Astrocyte (in vitro differentiated cells and primary cell): Measurements from ENCODE around the gene RPS25. TPM values are rescaled to one million over a fixed set of nuclear protein-coding genes. Genes with fewer than 3 reads are reported as not detected.
"Not testable (repeated sequence)": the region's sequence is repeated elsewhere in the genome, so short reads cannot be mapped to it uniquely, and the experiment has no call there.

ENCODE experiments used
- DNase-seq: peaks from one replicate; pipeline ENCODE4 v3.0.0-alpha.2; 2010; ENCODE audit warnings: low read depth
- FAIRE-seq: peaks from 2 replicates; lab custom pipeline; 2011; peaks lifted over from hg19 to GRCh38; lab: Jason Lieb, UNC
- H2AFZ ChIP-seq: 2 replicates; pipeline ENCODE4 v1.6.0; 2012; ENCODE audit warnings: low read depth, low read length, inconsistent platforms
- H3K27ac ChIP-seq: 2 replicates; pipeline ENCODE4 v1.5.1; 2011; ENCODE audit warnings: low read depth, low read length, inconsistent platforms
- H3K27me3 ChIP-seq: 2 replicates; pipeline ENCODE4 v1.6.0; 2011; ENCODE audit warnings: low read length, inconsistent platforms; ENCODE audit not compliant: insufficient read depth
- H3K36me3 ChIP-seq: 2 replicates; pipeline ENCODE4 v1.5.1; 2011; ENCODE audit warnings: low read length, inconsistent platforms; ENCODE audit not compliant: insufficient read depth
- H3K4me1 ChIP-seq: 2 replicates; pipeline ENCODE4 v1.5.1; 2011; ENCODE audit warnings: low read length, inconsistent platforms; ENCODE audit not compliant: insufficient read depth
- H3K4me2 ChIP-seq: 2 replicates; pipeline ENCODE4 v1.6.0; 2012; ENCODE audit warnings: low read length, inconsistent platforms
- H3K4me3 ChIP-seq: 2 replicates; pipeline ENCODE4 v1.5.1; 2011; ENCODE audit warnings: low read depth, mild to moderate bottlenecking, low read length, inconsistent platforms; ENCODE audit not compliant: insufficient read depth
- H3K79me2 ChIP-seq: 2 replicates; pipeline ENCODE4 v1.6.0; 2012; ENCODE audit warnings: mild to moderate bottlenecking, low read length, inconsistent platforms; ENCODE audit not compliant: insufficient read depth
- H3K9ac ChIP-seq: 2 replicates; pipeline ENCODE4 v1.6.0; 2012; ENCODE audit warnings: mild to moderate bottlenecking, low read length, inconsistent platforms
- H3K9me3 ChIP-seq: 2 replicates; pipeline ENCODE4 v1.5.1; 2012; ENCODE audit warnings: low read depth, mild to moderate bottlenecking, low read length, inconsistent platforms; ENCODE audit not compliant: insufficient read depth
- H4K20me1 ChIP-seq: 2 replicates; pipeline ENCODE4 v1.6.0; 2012; ENCODE audit warnings: low read length, inconsistent platforms; ENCODE audit not compliant: insufficient read depth
- H3K27ac Mint-ChIP-seq: one replicate; pipeline ENCODE4 v1.8.0; 2021; ENCODE audit warnings: mild to moderate bottlenecking, mixed read lengths; ENCODE audit not compliant: unreplicated experiment
- H3K27me3 Mint-ChIP-seq: one replicate; pipeline ENCODE4 v1.8.0; 2021; ENCODE audit warnings: low read depth, mixed read lengths; ENCODE audit not compliant: unreplicated experiment
- H3K36me3 Mint-ChIP-seq: one replicate; pipeline ENCODE4 v1.8.0; 2021; ENCODE audit warnings: low read depth, mixed read lengths; ENCODE audit not compliant: unreplicated experiment
- H3K4me1 Mint-ChIP-seq: one replicate; pipeline ENCODE4 v1.8.0; 2021; ENCODE audit warnings: low read depth, mixed read lengths; ENCODE audit not compliant: unreplicated experiment
- H3K4me3 Mint-ChIP-seq: one replicate; pipeline ENCODE4 v1.8.0; 2021; ENCODE audit warnings: mild to moderate bottlenecking, moderate library complexity, mixed read lengths; ENCODE audit not compliant: unreplicated experiment
- H3K9me3 Mint-ChIP-seq: one replicate; pipeline ENCODE4 v1.8.0; 2021; ENCODE audit warnings: mild to moderate bottlenecking, mixed read lengths; ENCODE audit not compliant: unreplicated experiment
- EZH2 ChIP-seq: IDR thresholded peaks from 2 replicates; pipeline ENCODE4 v1.6.1; 2012; ENCODE audit warnings: mild to moderate bottlenecking, low read length, inconsistent platforms; ENCODE audit not compliant: insufficient read depth
- microRNA-seq: library from miRNA; unstranded; fragments of <30 nt; microRNA quantifications from one replicate; pipeline ENCODE4 v1.2.0, GENCODE V29; 2020
- total RNA-seq: library from RNA; stranded (reverse); gene quantifications from 2 replicates; pipeline ENCODE4 v1.2.1, GENCODE V29; 2021
- TF ChIP-seq, protein P1 (sequence below): IDR thresholded peaks from 2 replicates; pipeline ENCODE4 v1.5.1; 2011; ENCODE audit warnings: low read depth, mild to moderate bottlenecking, inconsistent platforms, low read length, moderate library complexity; ENCODE audit not compliant: insufficient read depth

RPS25 gene
- total RNA-seq, 1 donor from 2014 or later, result 750 TPM

DNA sequence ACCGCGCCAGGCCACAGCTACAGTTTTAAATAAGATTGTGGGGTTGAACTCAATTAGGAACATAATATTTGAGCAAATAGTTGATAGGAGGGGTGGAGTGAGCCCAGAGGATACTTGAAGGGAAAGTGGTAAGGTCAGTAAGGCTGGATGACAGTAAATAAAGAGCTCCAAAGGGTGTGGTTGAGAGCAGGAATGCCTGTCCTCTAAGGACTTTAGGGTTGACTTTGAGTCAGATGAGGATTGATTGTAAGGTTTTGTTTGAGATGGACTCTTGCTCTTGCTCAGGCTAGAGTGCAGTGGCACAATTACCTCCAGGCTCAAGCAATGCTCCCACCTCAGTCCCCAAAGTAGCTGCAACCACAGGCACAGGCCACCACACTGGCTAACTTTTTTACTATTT lies 44.2 kb downstream of the RPS25 start:
- H3K4me3 ChIP-seq, result no peak overlapping the region
- no peak overlapping the region for H3K9ac ChIP-seq
- H3K36me3 ChIP-seq, result no peaks in the 10 kb centered on the region
- H3K4me1 Mint-ChIP-seq, result peaks cover 6% of the 10 kb centered on the region
- TF ChIP-seq EZH2, result no peak
- TF ChIP-seq, protein P1, sequence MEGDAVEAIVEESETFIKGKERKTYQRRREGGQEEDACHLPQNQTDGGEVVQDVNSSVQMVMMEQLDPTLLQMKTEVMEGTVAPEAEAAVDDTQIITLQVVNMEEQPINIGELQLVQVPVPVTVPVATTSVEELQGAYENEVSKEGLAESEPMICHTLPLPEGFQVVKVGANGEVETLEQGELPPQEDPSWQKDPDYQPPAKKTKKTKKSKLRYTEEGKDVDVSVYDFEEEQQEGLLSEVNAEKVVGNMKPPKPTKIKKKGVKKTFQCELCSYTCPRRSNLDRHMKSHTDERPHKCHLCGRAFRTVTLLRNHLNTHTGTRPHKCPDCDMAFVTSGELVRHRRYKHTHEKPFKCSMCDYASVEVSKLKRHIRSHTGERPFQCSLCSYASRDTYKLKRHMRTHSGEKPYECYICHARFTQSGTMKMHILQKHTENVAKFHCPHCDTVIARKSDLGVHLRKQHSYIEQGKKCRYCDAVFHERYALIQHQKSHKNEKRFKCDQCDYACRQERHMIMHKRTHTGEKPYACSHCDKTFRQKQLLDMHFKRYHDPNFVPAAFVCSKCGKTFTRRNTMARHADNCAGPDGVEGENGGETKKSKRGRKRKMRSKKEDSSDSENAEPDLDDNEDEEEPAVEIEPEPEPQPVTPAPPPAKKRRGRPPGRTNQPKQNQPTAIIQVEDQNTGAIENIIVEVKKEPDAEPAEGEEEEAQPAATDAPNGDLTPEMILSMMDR, result no peak
- H3K27ac Mint-ChIP-seq, result no peak overlapping the region
- DNase-seq (no peak), FAIRE-seq (no peak)
- H3K27me3 Mint-ChIP-seq, result peaks cover 17% of the 10 kb centered on the region
- no peaks in the 10 kb centered on the region for H4K20me1 ChIP-seq
- H3K36me3 Mint-ChIP-seq, result no peaks in the 10 kb centered on the region
- H3K4me3 Mint-ChIP-seq, result no peak overlapping the region
- no peak overlapping the region for H3K27ac ChIP-seq
- peaks cover 4% of the 10 kb centered on the region for H3K9me3 Mint-ChIP-seq
- H3K27me3 ChIP-seq, result peaks cover 7% of the 10 kb centered on the region
- no peak overlapping the region for H3K4me2 ChIP-seq
- H3K4me1 ChIP-seq, result no peaks in the 10 kb centered on the region
- H3K79me2 ChIP-seq, result no peaks in the 10 kb centered on the region
- H2AFZ ChIP-seq, result no peak overlapping the region
- no peaks in the 10 kb centered on the region for H3K9me3 ChIP-seq

DNA sequence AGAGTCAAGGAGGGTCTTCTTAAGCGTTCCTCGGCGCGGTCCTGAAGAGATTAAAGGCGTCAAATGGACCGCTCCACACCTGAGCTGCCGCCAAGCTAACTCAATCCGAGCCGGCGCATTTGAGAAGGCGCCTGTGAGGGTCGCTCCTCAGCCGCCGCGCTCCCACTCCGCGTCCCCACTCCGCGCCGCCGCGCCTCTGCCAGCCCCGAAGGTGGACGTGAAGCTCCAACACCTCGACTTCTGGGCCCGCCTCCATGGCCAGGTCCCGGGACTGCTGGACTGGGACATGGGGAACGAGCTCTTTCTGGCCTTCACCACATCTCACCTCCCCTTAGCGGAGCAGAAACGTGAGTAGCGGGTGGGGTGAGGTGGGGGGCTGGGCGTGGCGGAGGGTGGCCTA lies 46.5 kb downstream of the RPS25 start, which contains the start of gene FOXR1:
Gene FOXR1 (plus strand): TSS at position 116 of the 400 bp plus-strand sequence. CDS start 171 bp downstream, at position 287.
- Histone ChIP-seq H3K4me3 (no peak within 1 kb of the TSS), H3K27me3 (peaks cover 7% of the 10 kb centered on the region), H3K4me1 (no peaks in the 10 kb centered on the region), H4K20me1 (no peaks in the 10 kb centered on the region), H3K9ac (no peak within 1 kb of the TSS), H2AFZ (no peak within 1 kb of the TSS), H3K79me2 (no peaks in the 10 kb centered on the region), H3K36me3 (no peaks in the 10 kb centered on the region), H3K27ac (no peak within 1 kb of the TSS), H3K9me3 (no peaks in the 10 kb centered on the region), H3K4me2 (no peak within 1 kb of the TSS)
- DNase-seq (no peak), FAIRE-seq (no peak)
- Mint-ChIP-seq H3K4me3 (no peak within 1 kb of the TSS), H3K9me3 (peaks cover 4% of the 10 kb centered on the region), H3K36me3 (no peaks in the 10 kb centered on the region), H3K27ac (no peak within 1 kb of the TSS), H3K27me3 (peaks cover 17% of the 10 kb centered on the region), H3K4me1 (no peaks in the 10 kb centered on the region)
- peak; percentile 34 for TF ChIP-seq EZH2
- TF ChIP-seq, protein P1, result no peak

DNA sequence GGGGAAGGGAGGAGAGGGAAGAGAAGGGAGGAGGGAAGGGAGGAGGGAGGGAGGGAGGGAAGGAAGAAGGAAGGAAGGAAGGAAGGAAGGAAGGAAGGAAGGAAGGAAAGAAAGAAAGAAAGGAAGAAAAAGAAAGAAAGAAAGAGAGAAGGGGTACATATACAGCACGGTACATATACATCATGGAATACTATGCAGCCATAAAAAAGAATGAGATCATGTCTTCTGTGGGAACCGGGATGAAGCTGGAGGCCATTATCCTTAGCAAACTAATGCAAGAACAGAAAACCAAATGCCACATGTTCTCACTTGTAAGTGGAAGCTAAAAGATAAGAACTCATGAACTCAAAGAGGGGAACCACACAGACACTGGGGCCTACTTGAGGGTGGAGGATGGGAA lies 48.6 kb downstream of the RPS25 start:
- not testable (repeated sequence) for H3K36me3 ChIP-seq, H3K79me2 ChIP-seq, H3K4me1 Mint-ChIP-seq, H3K9me3 ChIP-seq, H2AFZ ChIP-seq, H3K4me3 Mint-ChIP-seq, DNase-seq, H3K9me3 Mint-ChIP-seq, H3K9ac ChIP-seq, H3K36me3 Mint-ChIP-seq, FAIRE-seq, H3K4me2 ChIP-seq, H4K20me1 ChIP-seq, H3K27ac Mint-ChIP-seq, H3K27me3 Mint-ChIP-seq, H3K27me3 ChIP-seq, H3K4me3 ChIP-seq, H3K27ac ChIP-seq, H3K4me1 ChIP-seq

Small RNAs within 50 kb of the gene (microRNA-seq; reads per million reads assigned to microRNA genes)
- not detected for gene MIR3656

Other genes starting within 250 kb of the RPS25 start
- gene DDX6, start 227.2 kb downstream of the RPS25 start, total RNA-seq, result 190 and 196 TPM in 2 replicates
- 0.07 and 0.12 TPM in 2 replicates for gene CXCR5, start 134.5 kb downstream of the RPS25 start, total RNA-seq
- 128 and 138 TPM in 2 replicates for gene BCL9L, start 92.4 kb downstream of the RPS25 start, total RNA-seq
- gene UPK2, start 62.0 kb downstream of the RPS25 start, total RNA-seq, result 0.43 TPM in 1 of 2 replicates, not detected in the other
- gene FOXR1, start 46.6 kb downstream of the RPS25 start, total RNA-seq, result not detected in 2 replicates
- 15.6 and 25.4 TPM in 2 replicates for gene CENATAC, start 20.2 kb downstream of the RPS25 start, total RNA-seq
- gene TRAPPC4, start 423 bp upstream of the RPS25 start, total RNA-seq, result 88.3 and 88.6 TPM in 2 replicates
- gene SLC37A4, start 12.5 kb upstream of the RPS25 start, total RNA-seq, result 8.7 and 11.7 TPM in 2 replicates
- gene HYOU1, start 38.9 kb upstream of the RPS25 start, total RNA-seq, result 282 and 293 TPM in 2 replicates
- gene VPS11, start 49.5 kb upstream of the RPS25 start, total RNA-seq, result 22.4 and 24.0 TPM in 2 replicates
- gene HMBS, start 66.5 kb upstream of the RPS25 start, total RNA-seq, result 21.4 and 22.2 TPM in 2 replicates
- 44.1 and 47.1 TPM in 2 replicates for gene DPAGT1, start 83.5 kb upstream of the RPS25 start, total RNA-seq
- gene C2CD2L, start 89.0 kb upstream of the RPS25 start, total RNA-seq, result 10.9 and 11.1 TPM in 2 replicates
- gene HINFP, start 103.2 kb upstream of the RPS25 start, total RNA-seq, result 22.7 and 27.8 TPM in 2 replicates
- gene ABCG4, start 130.7 kb upstream of the RPS25 start, total RNA-seq, result 0.55 and 1.5 TPM in 2 replicates
- 6.3 and 9.6 TPM in 2 replicates for gene NLRX1, start 150.4 kb upstream of the RPS25 start, total RNA-seq
- gene NHERF4, start 167.1 kb upstream of the RPS25 start, total RNA-seq, result not detected in 2 replicates
- 45.1 and 46.6 TPM in 2 replicates for gene CBL, start 188.0 kb upstream of the RPS25 start, total RNA-seq